ENCODE data around the gene NCOA7. TPM values are rescaled to one million over a fixed set of nuclear protein-coding genes. Genes with fewer than 3 reads are reported as not detected.
"Not testable (repeated sequence)": the region's sequence is repeated elsewhere in the genome, so short reads cannot be mapped to it uniquely, and the experiment has no call there.

Gene NCOA7
- total RNA-seq, 1 experiment from 2014 or later: 40.2 TPM

DNA sequence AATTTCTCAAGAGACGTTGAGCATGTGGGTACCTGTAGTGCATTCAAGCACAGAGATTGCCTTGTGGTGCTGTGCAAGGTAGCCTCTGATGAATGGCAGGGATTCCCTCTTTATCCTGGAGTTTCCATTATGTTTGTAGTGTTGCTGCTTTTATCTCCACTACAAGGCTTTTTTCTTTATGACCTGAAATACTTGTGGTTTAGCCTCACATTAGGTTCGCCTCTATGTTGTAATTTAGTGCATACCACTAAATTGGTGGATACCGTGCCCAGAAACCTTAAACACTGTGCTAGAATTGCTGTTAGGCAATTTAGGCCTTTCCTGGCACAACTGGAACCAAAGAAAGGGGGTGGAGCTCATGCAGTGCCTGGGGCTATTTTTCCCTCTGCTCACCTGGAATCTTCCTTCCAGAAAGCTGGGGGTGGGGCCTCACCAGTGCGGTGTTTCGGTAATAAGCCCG lies 76.8 kb downstream of the NCOA7 start:
- peak; percentile 48 for DNase-seq (ENCODE audit: low read depth)

DNA sequence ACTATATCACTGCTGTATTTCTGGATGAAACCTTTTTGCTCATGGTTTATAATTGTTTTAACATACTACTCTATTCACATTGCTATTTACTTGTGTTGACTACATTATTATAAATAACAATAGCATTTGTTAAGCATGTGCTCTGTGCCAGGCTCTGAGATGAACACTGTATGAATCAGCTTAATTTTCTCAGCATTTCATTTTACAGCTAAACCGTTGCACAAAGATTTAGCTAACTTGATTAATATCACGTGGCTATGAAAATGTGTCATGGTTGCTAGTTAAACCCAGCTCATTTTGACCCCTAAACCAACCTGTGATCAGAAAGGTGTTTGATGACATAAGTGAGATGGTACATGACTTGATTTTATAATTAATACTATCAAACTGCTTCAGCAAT lies 77.5 kb downstream of the NCOA7 start:
- no peak for DNase-seq (ENCODE audit: low read depth)

DNA sequence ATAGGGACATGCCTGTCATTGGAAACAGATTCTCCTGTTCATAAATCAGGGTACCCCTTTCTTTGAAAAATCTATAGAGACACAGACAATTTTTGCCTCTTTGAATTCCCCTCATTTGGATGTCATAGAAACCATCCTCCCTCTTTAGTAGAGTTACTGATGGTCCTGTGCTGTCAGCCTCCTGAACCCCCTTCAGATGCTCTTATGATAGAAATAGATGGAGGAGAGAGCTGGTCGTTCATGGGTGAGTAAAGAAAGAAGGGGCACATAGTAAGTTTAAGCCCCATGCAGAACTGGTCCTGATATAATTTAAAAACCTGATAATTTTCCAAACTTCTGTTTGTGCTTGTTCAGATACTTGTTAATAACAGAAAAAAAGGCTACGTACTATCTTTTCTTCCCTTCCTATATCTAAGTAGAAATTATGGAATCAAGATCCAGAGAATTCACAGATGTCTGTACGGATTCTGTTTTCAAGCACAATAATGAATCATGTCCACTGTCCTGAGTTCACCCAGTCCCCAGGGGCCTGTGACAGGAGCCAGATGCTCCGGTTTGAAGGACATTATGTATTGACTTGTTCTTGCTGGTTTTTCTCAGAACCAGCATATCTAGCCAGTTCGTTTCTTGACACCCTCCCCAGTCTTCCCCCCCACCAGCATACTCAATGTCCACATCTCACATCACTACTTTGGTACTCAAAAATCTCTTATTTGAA lies 78.1 kb downstream of the NCOA7 start:
- DNase-seq (ENCODE audit: low read depth): no peak

DNA sequence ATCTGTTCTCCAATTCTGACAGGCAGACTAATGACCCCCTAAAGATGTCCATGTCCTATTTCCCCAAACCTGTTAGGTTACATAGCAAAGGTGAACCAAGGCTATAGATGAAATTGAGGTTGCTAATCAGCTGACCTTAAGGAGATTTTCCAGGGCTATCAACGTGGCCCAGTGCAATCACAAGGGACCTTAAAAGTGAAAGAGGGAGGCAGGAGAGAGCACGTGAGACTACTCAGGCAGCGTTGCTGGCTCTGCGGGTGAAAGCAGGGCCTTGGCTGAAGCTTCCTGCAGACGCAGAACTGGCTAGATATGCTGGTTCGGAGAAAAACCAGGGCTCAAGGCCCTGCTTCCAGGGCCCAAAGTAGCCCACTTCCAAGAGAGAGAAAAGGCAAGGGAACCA lies 78.7 kb downstream of the NCOA7 start:
- DNase-seq (ENCODE audit: low read depth): no peak

GRCh38 chr6:125871365-125871764 lies 80.6 kb downstream of the NCOA7 start:
- no peak for DNase-seq (ENCODE audit: low read depth)

DNA sequence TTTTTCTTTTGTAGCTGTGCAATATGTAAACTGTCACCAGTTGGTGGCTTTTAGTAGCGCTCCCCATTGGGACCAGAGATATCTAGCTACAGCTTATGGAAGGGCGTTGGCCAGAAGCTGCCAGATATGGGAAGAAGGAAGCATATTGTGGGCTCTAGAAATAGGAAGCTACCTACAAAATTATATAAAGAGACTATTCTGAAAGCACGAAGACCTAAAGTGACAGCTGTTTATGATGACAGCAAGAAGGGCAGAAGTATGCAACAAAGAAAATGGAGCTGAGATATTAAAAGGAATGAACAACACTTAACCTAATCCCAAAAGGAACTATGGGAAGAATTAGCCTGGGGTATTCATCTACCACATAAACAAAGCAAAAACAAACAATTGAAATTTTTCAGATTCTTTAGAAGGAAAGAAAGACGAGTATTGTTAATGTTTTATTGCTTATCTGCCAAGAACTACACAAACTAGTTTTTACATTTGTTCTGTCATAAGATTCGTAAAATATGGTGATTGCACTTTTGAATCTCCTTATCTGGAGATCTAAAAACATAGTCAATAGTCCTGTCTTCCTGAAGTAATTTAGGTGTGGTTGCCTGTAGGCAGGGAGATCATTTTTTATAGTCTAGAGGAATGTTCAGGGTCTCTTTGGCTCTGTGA lies 81.6 kb downstream of the NCOA7 start:
- no peak for DNase-seq (ENCODE audit: low read depth)

- no peak for DNase-seq (ENCODE audit: low read depth)
These were observed 91.5 kb downstream of the NCOA7 start for GRCh38 chr6:125882243-125882642.

DNA sequence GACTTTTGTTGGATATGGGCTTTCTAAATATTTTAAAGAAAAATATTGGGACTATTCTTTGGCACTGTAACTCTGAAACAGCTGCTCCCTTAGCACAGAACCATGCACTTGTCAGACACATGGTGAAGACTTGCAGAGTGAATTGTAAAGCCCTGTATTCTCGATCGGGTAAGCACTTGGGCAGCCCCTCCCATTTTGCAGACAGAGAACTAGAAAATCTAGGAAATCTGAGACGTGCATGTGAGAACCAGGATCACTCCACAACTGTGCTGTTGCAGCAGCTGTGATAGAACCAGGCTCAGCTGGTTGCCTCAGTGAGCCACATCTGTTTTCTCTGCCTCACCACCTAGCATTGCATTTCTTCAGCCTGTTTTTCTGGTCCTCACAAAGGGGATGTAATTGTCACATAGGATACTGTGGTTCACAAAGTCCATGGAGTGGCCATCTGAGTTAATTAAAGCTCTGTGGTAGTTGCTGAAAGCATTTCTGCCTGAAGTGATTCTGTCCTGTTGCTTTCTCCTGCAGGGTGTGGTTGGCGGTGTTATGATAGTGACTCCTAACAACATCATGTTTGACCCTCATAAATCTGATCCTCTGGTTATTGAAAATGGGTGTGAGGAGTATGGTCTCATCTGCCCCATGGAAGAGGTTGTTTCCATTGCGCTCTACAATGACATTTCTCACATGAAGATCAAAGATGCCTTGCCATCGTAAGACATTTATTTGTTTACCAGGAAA lies 94.0 kb downstream of the NCOA7 start:
- DNase-seq (ENCODE audit: low read depth): no peak

GRCh38 chr6:125886021-125886420 lies 95.3 kb downstream of the NCOA7 start:
- no peak for DNase-seq (ENCODE audit: low read depth)

GRCh38 chr6:125886914-125887313 lies 96.2 kb downstream of the NCOA7 start:
- no peak for DNase-seq (ENCODE audit: low read depth)

DNA sequence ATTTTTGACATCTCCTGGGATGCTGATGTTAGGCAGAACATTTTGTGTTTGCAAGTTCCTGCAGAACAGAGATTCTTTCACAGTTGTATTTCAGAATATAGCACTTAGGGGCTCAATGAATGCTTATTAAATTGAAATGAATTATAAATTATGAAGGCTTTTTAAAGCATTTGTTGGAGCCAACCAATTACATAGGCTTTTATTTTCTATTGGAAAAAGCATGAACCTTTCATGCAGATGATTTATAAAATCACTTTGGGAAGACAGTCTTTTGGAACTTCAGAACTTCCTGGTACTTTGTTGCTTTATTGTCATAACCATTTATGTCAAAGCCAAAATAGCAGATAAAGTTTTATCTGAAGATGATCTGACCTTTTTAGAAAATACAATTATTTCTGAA lies 96.6 kb downstream of the NCOA7 start:
- no peak for DNase-seq (ENCODE audit: low read depth)

GRCh38 chr6:125888989-125889656 lies 98.4 kb downstream of the NCOA7 start:
- peak; percentile 30 for DNase-seq (ENCODE audit: low read depth)

DNA sequence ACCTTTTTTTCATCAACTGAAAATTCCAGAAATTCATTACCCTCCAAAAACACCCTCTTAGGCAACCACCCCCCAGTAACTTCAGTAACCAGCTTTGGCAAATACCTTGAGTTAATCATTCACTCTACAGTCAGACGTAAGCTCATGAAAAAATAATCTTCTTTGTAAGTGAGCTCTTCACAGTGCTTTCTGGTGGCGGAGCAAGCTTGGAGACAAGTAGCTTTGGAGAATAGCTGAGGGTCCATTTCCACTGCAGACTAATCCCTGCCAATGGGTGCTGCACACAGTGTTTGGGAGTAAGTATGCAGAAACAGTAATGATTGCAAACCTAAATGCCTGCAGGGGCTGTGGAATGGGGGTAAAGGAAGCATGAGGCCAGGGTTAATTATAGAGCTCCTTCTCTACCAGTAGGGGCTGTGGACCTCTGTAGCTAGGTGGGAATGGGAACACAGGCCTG lies 109.0 kb downstream of the NCOA7 start:
- no peak for DNase-seq (ENCODE audit: low read depth)

DNA sequence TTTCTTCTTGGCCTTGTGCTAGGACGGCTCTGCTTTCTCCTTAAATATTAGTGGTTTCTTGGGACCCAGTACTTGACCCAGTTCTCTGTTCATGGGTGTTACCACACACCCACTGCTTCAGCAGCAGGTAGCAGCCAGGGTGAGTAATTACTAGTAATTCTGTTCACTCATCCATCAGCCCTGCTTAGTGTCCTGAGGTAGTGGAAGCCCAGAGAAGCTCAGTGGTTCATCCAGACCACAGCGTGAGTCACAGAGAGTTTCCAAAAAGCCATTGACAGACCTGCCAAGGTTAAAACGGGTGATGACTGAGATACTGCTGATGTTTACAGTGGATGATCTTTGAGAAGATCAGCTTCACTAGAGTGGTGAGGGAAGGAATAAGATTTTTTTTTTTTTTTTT lies 114.1 kb downstream of the NCOA7 start:
- DNase-seq (ENCODE audit: low read depth): peak; percentile 87

DNA sequence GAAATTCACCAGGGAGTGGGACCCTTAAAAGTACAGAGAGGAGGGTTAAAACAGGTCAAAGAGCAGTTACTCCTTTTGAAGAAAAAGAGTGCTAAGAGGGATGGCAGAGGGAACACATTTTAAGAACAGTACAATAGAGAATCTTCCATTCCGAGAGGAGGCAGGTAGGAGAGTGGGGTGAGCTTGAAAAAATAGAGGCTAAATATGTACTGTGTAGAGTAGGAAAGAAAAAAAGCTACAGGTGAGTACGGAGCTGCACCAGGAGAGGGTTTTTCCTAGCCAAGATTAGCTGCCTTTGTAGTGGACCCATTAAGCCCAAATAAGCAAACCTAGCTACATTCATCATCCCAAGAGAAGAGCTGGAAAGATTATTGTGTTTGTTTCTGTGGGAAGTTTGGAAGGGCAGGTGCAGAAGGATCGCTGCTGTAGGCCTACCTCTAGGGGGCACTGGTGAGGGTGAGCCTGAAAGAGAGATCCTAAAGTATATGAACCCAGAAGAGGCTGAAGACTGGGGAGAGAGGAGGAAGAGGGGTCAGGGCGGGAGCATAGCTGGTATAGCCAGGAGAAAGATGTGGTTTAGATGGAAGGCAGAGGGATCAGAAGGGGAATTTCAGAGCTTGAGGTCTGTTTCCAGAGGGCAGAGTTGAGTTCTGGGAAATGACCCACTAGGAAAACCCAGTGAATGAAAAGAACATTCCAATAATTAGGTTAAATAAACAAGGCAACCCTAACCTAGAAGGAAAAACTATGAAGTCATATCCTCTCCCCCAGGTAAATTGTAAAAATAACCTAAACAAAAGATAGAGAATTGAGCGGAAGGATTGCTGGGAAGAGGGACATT lies 115.6 kb downstream of the NCOA7 start:
- peak; percentile 65 for DNase-seq (ENCODE audit: low read depth)

DNA sequence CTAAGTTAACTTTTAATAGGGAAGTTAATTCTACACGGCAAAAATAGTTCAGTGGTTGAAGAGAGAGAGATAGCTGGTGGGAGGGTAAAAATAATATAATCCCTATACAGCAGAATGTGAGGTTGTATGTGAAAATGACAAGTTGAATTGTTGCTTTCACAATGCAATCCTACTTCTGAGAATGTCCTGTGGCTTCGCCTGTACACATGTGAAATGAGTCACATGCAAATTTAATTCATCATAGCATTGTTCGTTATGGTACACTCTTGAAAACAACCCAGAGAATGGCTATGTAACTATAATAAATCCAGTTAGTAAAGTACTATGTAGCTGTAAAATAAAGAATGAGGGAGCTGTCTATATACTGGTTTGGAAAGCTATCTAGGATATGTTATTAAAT lies 119.8 kb downstream of the NCOA7 start:
- peak; percentile 36 for DNase-seq (ENCODE audit: low read depth)

DNA sequence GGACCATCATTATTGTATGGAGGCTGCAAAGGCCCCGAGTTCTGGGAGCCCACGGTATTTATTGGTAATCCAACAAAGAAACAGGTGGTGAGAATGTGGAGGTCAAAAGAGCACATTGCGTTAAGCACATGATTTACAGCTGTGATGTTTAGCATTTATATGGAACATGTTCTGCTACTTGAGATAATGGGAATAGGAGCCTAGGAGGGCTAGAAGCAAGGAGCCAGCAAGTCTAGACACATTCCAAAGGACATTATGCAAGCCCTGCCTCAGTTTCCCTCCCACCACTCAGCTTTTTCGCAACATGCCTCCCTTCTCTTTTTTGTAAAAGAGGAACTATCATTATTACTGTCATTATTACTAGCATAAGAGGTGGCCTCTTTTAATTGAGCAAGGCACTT lies 120.3 kb downstream of the NCOA7 start:
- not testable (repeated sequence) for DNase-seq (ENCODE audit: low read depth)

DNA sequence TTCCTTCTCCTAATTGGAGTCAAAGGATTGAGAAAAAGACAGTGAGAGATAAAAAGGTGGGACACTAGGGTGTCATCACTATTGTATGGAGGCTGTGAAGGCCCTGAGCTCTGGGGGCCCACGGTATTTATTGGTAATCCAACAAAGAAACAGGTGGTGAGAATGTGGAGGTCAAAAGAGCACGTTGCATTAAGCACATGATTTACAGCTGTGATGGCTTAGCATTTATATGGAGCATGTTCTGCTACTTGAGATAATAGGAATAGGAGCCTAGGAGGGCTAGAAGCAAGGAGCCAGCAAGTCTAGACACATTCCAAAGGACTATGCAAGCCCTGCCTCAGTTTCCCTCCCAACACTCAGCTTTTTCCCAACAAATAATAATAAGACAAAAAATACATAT lies 121.7 kb downstream of the NCOA7 start:
- not testable (repeated sequence) for DNase-seq (ENCODE audit: low read depth)

GRCh38 chr6:125913145-125913544 lies 122.4 kb downstream of the NCOA7 start:
- DNase-seq (ENCODE audit: low read depth): no peak

GRCh38 chr6:125913864-125914351 lies 123.1 kb downstream of the NCOA7 start:
- DNase-seq (ENCODE audit: low read depth): peak; percentile 94

- DNase-seq (ENCODE audit: low read depth): no peak
These were observed 127.5 kb downstream of the NCOA7 start for GRCh38 chr6:125918230-125918629.

Measured in Daoy (cell line).